WI38 (cell line): ENCODE results near the gene TTC3.

Experiments used
- H3K4me3 ChIP-seq: 2 replicates; pipeline ENCODE4 v1.5.1; 2011; ENCODE audit warnings: low read depth, mild to moderate bottlenecking, control low read depth, low read length
- CTCF ChIP-seq: IDR thresholded peaks from 2 replicates; pipeline ENCODE4 v1.5.1; 2012; ENCODE audit warnings: low read depth, mild to moderate bottlenecking, control low read depth, low read length

The TTC3 gene

GRCh38 chr21:37204580-37204979, 131.5 kb downstream of the TTC3 start:
- TF ChIP-seq CTCF = no peak
- no peak overlapping the region for H3K4me3 ChIP-seq

GRCh38 chr21:37206496-37206895, 133.4 kb downstream of the TTC3 start:
- TF ChIP-seq CTCF = no peak

GRCh38 chr21:37207441-37208009, 134.5 kb downstream of the TTC3 start:
- TF ChIP-seq CTCF = no peak
- no peak overlapping the region for H3K4me3 ChIP-seq

More at GRCh38 chr21:37206496-37206895, 133.4 kb downstream of the TTC3 start:
- no peak overlapping the region for H3K4me3 ChIP-seq

- no peak overlapping the region for H3K4me3 ChIP-seq
- no peak for TF ChIP-seq CTCF
These were observed 135.1 kb downstream of the TTC3 start for GRCh38 chr21:37208056-37208721.

- no peak for TF ChIP-seq CTCF
- no peak overlapping the region for H3K4me3 ChIP-seq
These were observed 135.7 kb downstream of the TTC3 start for GRCh38 chr21:37208741-37209225.

- H3K4me3 ChIP-seq = no peak overlapping the region
- TF ChIP-seq CTCF = no peak
These were observed 137.1 kb downstream of the TTC3 start for GRCh38 chr21:37210130-37210529.

GRCh38 chr21:37210799-37211198, 137.7 kb downstream of the TTC3 start:
- TF ChIP-seq CTCF = no peak
- H3K4me3 ChIP-seq = no peak overlapping the region
